CD4-positive, alpha-beta T cell treated with Interleukin-2 at 100 ng/mL for 4 hours (primary cell): Measurements from ENCODE around the gene HOMER2.
"Not testable (repeated sequence)": the region's sequence is repeated elsewhere in the genome, so short reads cannot be mapped to it uniquely, and the experiment has no call there.

Experiments
- DNase-seq: peaks from one replicate; pipeline ENCODE4 v3.0.0-alpha.2; 2020; ENCODE audit warnings: low spot score

HOMER2 gene

GRCh38 chr15:82952158-82953081 lies at the start of gene HOMER2:
Gene HOMER2, minus strand, starts transcription at chr15:82952720. Its CDS starts 185 bp downstream, at chr15:82952535.
- no peak for DNase-seq

GRCh38 chr15:83000672-83001031 lies 48.1 kb upstream of the HOMER2 start:
- not testable (repeated sequence) for DNase-seq

GRCh38 chr15:82999905-83000671 lies 47.6 kb upstream of the HOMER2 start:
- DNase-seq: peak; percentile 63

- no peak for DNase-seq
These were observed 46.9 kb upstream of the HOMER2 start for GRCh38 chr15:82999426-82999825.

- no peak for DNase-seq
These were observed 43.4 kb upstream of the HOMER2 start for GRCh38 chr15:82995938-82996337.

GRCh38 chr15:82995076-82995475 lies 42.6 kb upstream of the HOMER2 start:
- DNase-seq: no peak

GRCh38 chr15:82993144-82993543 lies 40.6 kb upstream of the HOMER2 start:
- no peak for DNase-seq

- DNase-seq: no peak
These were observed 40.0 kb upstream of the HOMER2 start for GRCh38 chr15:82992436-82992998.

- peak; percentile 14 for DNase-seq
These were observed 33.9 kb upstream of the HOMER2 start for GRCh38 chr15:82986442-82986780.

GRCh38 chr15:82985688-82986441 lies 33.3 kb upstream of the HOMER2 start, which contains the start of gene RAMAC:
Gene RAMAC, plus strand, starts transcription at chr15:82986210. Its CDS starts 2,809 bp downstream, at chr15:82989019.
- DNase-seq: peak; percentile 95

GRCh38 chr15:82980981-82981380 lies 28.5 kb upstream of the HOMER2 start:
- no peak for DNase-seq

- DNase-seq: no peak
These were observed 27.2 kb upstream of the HOMER2 start for GRCh38 chr15:82979726-82980125.

GRCh38 chr15:82978438-82978837 lies 25.9 kb upstream of the HOMER2 start:
- no peak for DNase-seq

GRCh38 chr15:82977076-82977475 lies 24.6 kb upstream of the HOMER2 start:
- DNase-seq: no peak

GRCh38 chr15:82972990-82973389 lies 20.5 kb upstream of the HOMER2 start:
- DNase-seq: no peak

- no peak for DNase-seq
These were observed 18.9 kb upstream of the HOMER2 start for GRCh38 chr15:82971218-82971984.

GRCh38 chr15:82970696-82971095 lies 18.2 kb upstream of the HOMER2 start:
- no peak for DNase-seq

- no peak for DNase-seq
These were observed 17.7 kb upstream of the HOMER2 start for GRCh38 chr15:82970078-82970686.

- DNase-seq: no peak
These were observed 16.8 kb upstream of the HOMER2 start for GRCh38 chr15:82969353-82969752.

GRCh38 chr15:82968066-82968465 lies 15.5 kb upstream of the HOMER2 start:
- no peak for DNase-seq

GRCh38 chr15:82966671-82967071 lies 14.2 kb upstream of the HOMER2 start:
- DNase-seq: no peak
